RPMI8226 (cell line): Measurements from ENCODE around the gene NCOR1.
"Not testable (repeated sequence)": the region's sequence is repeated elsewhere in the genome, so short reads cannot be mapped to it uniquely, and the experiment has no call there.

Source experiments
- DNase-seq: peaks from one replicate; pipeline ENCODE4 v3.0.0-alpha.2; 2015

NCOR1 gene

GRCh38 chr17:16085066-16085699 lies 130.2 kb downstream of the NCOR1 start:
- no peak for DNase-seq

DNA sequence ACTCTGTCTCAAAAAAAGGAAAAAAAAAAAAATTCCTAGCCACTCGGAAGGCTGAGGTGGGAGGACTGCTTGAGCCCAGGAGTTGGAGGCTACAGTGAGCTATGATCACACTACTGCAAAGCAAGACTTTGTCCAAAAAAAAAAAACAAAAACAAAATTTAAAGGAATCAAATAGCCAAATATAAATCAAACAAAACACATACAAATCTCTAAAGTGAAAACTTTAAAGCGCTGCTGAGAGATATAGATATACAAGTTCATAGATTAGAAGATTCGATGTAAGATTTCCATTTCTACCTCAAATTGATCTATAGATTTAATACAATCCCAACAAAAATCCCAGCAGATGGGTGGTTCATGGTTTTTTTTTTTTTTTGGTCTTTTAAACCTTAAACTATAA lies 132.1 kb downstream of the NCOR1 start:
- no peak for DNase-seq

DNA sequence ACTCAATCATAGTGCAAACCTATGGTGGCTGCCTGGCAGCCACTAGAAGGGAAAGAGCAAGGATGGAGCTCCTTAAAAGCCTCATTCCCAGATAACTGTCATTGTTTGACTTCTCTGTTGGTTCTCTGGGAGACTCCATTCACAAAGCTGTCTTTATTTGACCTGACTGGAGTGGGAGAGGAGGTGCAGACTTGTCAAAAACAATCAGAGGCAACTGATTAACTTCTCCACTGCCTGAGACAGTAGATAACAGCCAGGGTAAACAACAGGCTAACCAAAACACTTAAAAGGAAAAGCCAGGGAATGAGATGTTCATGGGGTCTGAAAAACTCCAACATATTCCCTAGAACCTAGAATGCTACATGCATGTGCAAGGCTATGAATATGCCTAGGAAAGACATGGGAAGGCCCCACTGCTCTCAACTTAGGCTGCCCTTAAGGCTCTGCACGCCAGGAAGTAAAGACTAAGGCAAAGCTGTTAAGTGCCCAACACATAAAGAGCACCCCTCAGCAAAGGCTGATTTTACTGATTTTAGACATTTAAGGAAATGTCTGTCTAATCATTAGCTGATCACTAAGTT lies 133.7 kb downstream of the NCOR1 start:
- no peak for DNase-seq

DNA sequence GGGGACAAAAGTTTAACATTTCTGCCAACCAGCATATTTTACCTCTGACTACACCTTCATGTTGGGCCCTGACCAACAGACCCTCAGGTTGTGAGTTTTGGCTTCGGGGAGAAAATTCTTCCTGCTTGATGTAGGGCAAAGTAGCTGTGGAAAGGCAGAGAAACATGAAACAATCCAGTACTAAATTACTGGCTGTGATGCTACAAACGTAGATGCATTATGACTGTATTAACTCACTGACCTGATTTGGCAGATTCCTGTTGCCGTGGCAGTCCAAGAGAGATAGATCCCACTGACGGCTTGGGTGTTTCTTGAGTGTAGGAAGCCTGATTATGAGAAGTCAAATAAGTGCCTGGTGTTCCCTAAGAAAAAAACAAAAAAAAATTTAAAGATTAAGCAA lies 135.0 kb downstream of the NCOR1 start:
- no peak for DNase-seq

DNA sequence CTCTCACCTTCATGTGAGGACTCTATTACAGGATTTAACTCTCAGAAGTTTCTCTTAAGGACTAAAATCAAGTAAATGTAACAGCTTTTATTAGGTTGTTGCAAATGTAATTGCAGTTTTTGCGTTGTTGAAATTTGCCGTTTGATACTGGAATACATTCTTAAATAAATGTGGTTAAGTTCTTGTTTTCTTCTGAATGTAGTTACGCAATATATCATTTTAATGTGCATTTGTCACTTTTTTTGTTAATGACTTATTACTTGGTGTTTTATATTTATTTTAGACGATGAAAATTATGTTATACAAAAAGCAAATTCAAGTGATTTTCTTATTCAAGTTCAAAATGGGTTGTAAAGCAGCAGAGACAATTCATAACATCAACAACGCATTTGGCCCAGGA lies 139.4 kb downstream of the NCOR1 start:
- DNase-seq = no peak

GRCh38 chr17:16074423-16074822 lies 140.9 kb downstream of the NCOR1 start:
- no peak for DNase-seq

- no peak for DNase-seq
Observed at GRCh38 chr17:16073845-16074244, 141.5 kb downstream of the NCOR1 start.

- no peak for DNase-seq
Observed at GRCh38 chr17:16072031-16072430, 143.3 kb downstream of the NCOR1 start.

DNA sequence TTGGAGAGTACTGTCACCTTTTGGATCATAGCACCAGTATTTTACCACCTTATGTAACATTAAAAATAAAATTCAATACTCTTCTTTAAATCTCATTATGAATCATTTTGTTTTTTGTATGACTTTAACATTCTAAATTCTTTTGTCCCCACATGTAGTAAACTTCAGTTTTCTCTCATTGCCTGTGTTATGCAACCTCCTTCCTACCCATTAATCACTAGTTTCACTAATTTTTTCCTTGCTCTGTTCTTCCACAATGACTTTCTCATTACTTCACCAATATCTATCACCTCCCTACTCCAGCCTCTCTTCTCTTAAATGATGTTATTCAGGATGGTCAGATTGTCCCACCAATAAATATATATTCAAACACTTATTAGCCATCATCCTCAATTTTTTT lies 147.0 kb downstream of the NCOR1 start:
- no peak for DNase-seq

DNA sequence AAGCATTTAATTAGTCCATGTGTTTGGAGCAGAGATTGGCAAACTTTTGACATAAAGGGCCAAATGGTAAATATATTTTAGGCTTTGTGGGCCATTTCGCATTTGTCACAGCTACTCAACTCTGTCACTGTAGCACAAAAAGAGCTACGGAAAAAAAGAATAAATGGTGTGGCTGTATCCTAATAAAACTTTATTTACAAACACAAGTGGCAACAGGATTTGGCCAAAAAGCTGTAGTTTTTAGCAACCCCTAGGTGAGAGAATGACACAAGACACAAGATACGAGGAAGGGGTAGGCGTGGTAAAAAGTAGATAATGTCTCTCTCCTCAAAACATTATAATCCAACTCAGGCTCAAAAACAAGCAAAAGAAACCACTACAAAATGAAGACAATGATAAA lies 149.2 kb downstream of the NCOR1 start:
- no peak for DNase-seq

- no peak for DNase-seq
Observed at GRCh38 chr17:16061631-16062030, 153.7 kb downstream of the NCOR1 start.

- DNase-seq = not testable (repeated sequence)
Observed at GRCh38 chr17:16055139-16055538, 160.2 kb downstream of the NCOR1 start.

- DNase-seq = no peak
Observed at GRCh38 chr17:16052486-16052885, 162.8 kb downstream of the NCOR1 start.

- DNase-seq = no peak
Observed at GRCh38 chr17:16050844-16051243, 164.5 kb downstream of the NCOR1 start.

DNA sequence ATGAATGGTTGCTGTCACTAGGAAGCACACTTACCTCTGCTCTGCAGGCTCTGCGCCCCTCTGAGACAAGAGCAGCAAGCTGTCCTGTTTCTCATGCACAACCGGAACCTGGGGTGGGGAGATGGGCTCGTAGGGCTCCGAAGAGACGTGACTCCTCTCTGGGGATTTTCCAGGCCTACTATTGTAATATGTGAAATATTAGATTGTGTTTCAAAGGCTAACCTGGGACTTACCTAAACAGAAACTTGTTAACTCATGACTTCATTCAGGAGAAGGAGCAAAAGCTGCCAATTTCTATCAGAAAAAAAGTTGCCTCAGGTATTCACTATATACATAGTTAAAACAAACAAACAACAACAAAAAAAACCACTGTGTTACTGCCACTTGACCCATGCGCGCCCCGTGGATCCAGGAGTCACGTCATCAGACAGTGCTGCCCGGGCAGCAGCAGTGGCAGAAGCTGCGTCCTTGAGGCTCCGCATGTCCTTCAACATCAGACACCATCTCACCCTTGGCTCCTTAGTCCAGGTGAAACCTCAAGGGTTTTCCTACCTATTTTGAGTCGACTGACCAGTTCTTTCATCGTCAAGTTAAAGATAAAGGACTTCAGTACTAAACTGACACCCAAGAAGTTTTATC lies 166.4 kb downstream of the NCOR1 start:
- no peak for DNase-seq

GRCh38 chr17:16046966-16047365 lies 168.4 kb downstream of the NCOR1 start:
- no peak for DNase-seq

DNA sequence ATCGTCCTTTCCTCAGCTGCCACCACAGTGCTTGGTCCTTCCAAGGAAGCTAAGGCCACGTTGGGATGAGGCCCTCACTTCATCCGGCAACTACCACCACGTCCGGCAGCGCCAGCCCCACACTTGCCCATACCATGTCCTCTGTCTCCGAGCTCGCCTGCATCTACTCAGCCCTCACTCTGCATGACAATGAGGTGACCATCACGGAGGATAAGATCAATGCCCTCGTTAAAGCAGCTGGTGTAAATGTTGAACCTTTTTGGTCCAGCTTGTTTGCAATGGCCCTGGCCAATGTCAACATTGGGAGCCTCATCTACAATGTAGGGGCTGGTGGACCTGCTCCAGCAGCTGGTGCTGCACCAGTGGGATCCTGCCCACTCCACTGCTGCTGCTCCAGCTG lies 170.8 kb downstream of the NCOR1 start:
- DNase-seq = no peak

GRCh38 chr17:16040710-16041251 lies 174.6 kb downstream of the NCOR1 start:
- DNase-seq = no peak

GRCh38 chr17:16037636-16038035 lies 177.7 kb downstream of the NCOR1 start:
- DNase-seq = peak; percentile 59

DNA sequence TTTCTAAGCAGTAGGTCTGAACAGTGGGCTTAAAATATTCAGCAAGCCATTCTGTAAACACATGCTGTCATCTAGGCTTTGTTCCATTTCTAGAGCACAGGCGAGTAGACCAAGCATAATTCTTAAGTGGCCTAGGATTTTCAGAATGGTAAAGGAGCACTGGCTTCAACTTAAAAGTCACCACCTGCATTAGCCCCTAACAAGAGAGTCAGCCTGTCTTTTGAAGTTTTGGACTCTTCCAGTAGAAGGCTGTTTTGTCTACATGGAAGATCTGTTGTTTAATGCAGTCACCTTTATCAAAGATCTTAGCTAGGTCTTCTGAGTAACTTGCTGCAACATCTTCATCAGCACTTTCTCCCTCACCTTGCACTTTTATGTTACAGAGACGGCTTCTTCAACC lies 179.1 kb downstream of the NCOR1 start:
- DNase-seq = peak; percentile 4

DNA sequence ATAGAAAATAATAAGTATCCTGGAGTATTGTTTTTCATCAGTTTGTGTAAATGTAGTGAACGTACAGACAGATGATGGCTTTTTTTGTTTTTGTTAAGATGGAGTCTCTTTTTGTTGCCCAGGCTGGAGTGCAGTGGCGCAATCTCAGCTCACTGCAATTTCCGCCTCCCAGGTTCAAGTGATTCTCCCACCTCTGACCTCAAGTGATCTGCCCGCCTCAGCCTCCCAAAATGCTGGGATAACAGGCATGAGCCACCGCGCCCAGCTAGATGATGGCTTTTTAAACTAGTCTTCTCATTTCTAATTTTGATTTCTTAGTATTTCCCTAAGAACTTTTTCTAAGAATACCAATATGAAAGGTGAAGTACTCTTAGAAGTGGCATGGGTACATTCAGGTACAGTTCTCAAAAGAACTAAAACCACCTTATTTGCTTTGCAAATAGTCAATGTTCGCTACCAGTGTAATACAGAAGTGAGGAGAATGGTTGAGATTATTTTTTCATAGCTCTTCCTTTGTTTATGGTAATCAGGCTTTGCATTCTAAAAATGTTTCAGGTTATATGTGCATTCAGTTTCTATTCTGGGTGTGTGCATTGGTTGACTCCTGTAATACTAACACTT lies 181.5 kb downstream of the NCOR1 start:
- DNase-seq = no peak

DNA sequence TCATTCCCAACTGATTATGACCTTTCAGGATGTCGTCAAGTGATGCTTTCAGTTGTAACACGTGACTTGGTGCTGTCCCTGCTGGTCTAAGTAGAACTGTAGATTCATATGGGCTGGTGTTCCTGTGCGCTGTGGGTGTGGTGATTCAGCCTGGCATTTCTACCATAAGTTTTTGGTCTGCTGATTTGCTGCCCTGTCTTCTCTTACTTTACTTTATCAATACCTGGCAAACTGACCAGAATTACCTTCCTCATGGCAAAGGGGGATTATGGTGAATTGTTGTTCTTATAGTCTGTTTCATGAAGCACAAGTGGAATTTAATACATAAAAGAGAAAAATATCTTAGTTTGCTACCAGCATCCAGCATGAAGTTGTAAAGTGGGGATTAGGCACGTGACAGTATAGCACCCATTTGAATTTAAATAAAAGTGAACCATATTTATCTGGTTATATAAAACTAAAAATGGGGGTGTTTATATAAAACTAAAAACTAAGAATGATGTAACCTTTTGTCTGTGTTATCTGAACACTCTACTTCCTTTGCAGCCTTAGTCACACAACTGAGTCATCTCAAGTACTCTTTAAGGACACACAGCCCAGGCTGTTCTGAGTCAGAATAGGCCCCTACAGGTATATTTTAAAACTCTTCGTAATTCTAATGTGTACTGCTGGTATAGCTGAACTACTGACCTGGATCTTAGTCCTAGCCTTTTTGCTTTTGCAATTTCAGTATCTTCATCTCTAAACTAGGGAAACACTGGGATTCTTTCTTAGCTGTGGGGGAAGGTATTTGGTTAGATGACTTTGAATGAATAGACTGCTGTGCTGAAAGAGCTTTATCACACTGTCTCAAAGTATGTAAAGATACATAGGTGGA lies 187.4 kb downstream of the NCOR1 start:
- no peak for DNase-seq

GRCh38 chr17:16026895-16027294 lies 188.4 kb downstream of the NCOR1 start:
- DNase-seq = no peak
